AG09319 (cell line): ENCODE measurements around the gene UBAC2.

ENCODE experiments used
- DNase-seq: peaks from one replicate; pipeline ENCODE4 v3.0.0-alpha.2; 2010; ENCODE audit warnings: low read depth; ENCODE audit errors: extremely low read depth
- CTCF ChIP-seq: IDR thresholded peaks from 2 replicates; pipeline ENCODE4 v1.5.1; 2011; ENCODE audit warnings: low read depth, mild to moderate bottlenecking, inconsistent platforms, low read length, moderate library complexity

Gene UBAC2

GRCh38 chr13:99272481-99272880 lies 71.8 kb downstream of the UBAC2 start:
- DNase-seq, result no peak
- no peak for TF ChIP-seq CTCF

- DNase-seq, result no peak
- TF ChIP-seq CTCF, result no peak
Measured at GRCh38 chr13:99273128-99273527, 72.5 kb downstream of the UBAC2 start.

- no peak for TF ChIP-seq CTCF
- DNase-seq, result no peak
Measured at GRCh38 chr13:99275093-99275469, 74.4 kb downstream of the UBAC2 start.

- TF ChIP-seq CTCF, result no peak
Measured at GRCh38 chr13:99276706-99277105, 76.1 kb downstream of the UBAC2 start.

GRCh38 chr13:99277629-99278028 lies 77.0 kb downstream of the UBAC2 start:
- TF ChIP-seq CTCF, result no peak
- DNase-seq, result no peak

More at GRCh38 chr13:99276706-99277105, 76.1 kb downstream of the UBAC2 start:
- DNase-seq, result no peak

GRCh38 chr13:99278200-99278599 lies 77.5 kb downstream of the UBAC2 start:
- no peak for TF ChIP-seq CTCF
- no peak for DNase-seq

GRCh38 chr13:99278843-99279242 lies 78.2 kb downstream of the UBAC2 start:
- no peak for TF ChIP-seq CTCF
- no peak for DNase-seq
